Measurements from ENCODE around the gene CNN2. TPM values are rescaled to one million over a fixed set of nuclear protein-coding genes. Genes with fewer than 3 reads are reported as not detected.

Gene CNN2
- total and polyA plus RNA-seq, 9 of the 15 experiments (the other 6 are each of a cell fraction or from before 2014, with no cell fraction given): 12.1 to 174 (median 52.7) TPM

DNA sequence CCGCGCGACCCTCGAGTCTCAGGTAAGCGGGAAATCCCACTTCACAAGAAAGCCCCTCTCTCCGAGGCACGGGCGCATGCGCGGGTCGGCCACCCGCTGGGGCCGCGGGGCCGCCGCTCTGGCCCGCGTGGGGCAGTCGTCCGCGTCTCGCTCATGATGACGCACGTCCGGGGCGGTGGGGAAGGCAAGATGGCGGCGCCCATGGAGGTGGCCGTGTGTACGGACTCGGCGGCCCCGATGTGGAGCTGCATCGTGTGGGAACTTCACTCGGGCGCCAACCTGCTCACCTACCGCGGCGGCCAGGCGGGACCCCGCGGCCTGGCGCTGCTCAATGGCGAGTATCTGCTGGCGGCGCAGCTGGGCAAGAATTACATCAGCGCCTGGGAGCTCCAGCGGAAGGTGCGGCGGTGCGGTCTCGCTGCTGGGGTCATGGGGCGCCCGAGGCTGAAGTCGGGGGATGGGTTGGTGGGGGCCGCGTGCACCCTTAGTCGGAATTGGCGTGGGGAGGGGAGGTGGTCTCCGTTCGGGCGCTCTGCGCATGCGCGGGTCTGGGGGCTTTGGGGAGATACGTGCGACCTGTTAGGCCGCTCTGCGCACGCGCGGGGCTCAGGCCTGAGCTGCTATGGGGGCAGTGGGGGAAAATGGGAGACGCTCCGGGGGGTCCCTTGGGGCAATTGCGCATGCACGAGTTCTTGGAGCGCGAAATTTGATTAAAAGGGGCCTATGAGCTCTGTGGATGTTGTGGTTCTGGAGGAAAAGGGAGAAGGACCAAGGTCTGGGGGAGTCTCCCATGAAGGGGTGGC, 42.0 kb upstream of the CNN2 start, which contains the start of gene WDR18 (continued):
- TF ChIP-seq ZFX (CRISPR knock-in tag; IDR thresholded peaks at IDR 0.05) (peak; percentile 65), RBBP5 (IDR thresholded peaks at IDR 0.05; ENCODE audit: borderline replicate concordance, insufficient read depth, low read length, poor library complexity, severe bottlenecking) (peak; percentile 98), MCM2 (IDR thresholded peaks at IDR 0.05; ENCODE audit: low read depth) (no peak), ELK3 (CRISPR knock-in tag; IDR thresholded peaks at IDR 0.05) (no peak), SRSF3 (IDR thresholded peaks at IDR 0.05; ENCODE audit: insufficient read depth, low read length) (no peak), VEZF1 (CRISPR knock-in tag; IDR thresholded peaks at IDR 0.05) (peak; percentile 78), YBX1 (IDR thresholded peaks at IDR 0.05) (no peak), MIER1 (IDR thresholded peaks at IDR 0.05; ENCODE audit: low read depth) (no peak), ETV1 (tag; conservative IDR thresholded peaks at IDR 0.05; ENCODE audit: low read depth) (no peak), ZNF384 (IDR thresholded peaks at IDR 0.05; ENCODE audit: low read depth, low read length) (no peak), ZNF12 (CRISPR knock-in tag; IDR thresholded peaks at IDR 0.05) (no peak), CEBPG (CRISPR knock-in tag; IDR thresholded peaks at IDR 0.05) (peak; percentile 82), CEBPG (tag; conservative IDR thresholded peaks at IDR 0.05 in 1 of 2, IDR thresholded peaks at IDR 0.05 in 1 of 2) (peak in 1 of 2 experiments; percentile 38; a peak in 1 of 4 replicates), HMBOX1 (IDR thresholded peaks at IDR 0.05) (no peak), KAT2B (IDR thresholded peaks at IDR 0.05; ENCODE audit: low read depth, low read length) (peak; percentile 74), RBM22 (IDR thresholded peaks at IDR 0.05; ENCODE audit: low read depth, low read length, poor library complexity, severe bottlenecking) (peak; percentile 39)
- TF ChIP-seq, protein P1, sequence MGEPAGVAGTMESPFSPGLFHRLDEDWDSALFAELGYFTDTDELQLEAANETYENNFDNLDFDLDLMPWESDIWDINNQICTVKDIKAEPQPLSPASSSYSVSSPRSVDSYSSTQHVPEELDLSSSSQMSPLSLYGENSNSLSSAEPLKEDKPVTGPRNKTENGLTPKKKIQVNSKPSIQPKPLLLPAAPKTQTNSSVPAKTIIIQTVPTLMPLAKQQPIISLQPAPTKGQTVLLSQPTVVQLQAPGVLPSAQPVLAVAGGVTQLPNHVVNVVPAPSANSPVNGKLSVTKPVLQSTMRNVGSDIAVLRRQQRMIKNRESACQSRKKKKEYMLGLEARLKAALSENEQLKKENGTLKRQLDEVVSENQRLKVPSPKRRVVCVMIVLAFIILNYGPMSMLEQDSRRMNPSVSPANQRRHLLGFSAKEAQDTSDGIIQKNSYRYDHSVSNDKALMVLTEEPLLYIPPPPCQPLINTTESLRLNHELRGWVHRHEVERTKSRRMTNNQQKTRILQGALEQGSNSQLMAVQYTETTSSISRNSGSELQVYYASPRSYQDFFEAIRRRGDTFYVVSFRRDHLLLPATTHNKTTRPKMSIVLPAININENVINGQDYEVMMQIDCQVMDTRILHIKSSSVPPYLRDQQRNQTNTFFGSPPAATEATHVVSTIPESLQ (CRISPR knock-in tag; IDR thresholded peaks at IDR 0.05): no peak
- TF ChIP-seq, protein P2, sequence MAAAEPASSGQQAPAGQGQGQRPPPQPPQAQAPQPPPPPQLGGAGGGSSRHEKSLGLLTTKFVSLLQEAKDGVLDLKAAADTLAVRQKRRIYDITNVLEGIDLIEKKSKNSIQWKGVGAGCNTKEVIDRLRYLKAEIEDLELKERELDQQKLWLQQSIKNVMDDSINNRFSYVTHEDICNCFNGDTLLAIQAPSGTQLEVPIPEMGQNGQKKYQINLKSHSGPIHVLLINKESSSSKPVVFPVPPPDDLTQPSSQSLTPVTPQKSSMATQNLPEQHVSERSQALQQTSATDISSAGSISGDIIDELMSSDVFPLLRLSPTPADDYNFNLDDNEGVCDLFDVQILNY (CRISPR knock-in tag; IDR thresholded peaks at IDR 0.05): no peak
- TF ChIP-seq, protein P3, sequence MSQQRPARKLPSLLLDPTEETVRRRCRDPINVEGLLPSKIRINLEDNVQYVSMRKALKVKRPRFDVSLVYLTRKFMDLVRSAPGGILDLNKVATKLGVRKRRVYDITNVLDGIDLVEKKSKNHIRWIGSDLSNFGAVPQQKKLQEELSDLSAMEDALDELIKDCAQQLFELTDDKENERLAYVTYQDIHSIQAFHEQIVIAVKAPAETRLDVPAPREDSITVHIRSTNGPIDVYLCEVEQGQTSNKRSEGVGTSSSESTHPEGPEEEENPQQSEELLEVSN (IDR thresholded peaks at IDR 0.05; ENCODE audit: borderline replicate concordance in 1 of 2, extremely low read depth in 1 of 2, insufficient read depth in 1 of 2, insufficient read length in 1 of 2, low read depth in 1 of 2, low read length in 1 of 2, poor library complexity in 1 of 2, severe bottlenecking in 1 of 2): peak; percentile 57 to 75
